AML-193 (cell line): ENCODE results near the gene MSI2.

Experiments used
- DNase-seq, 2 experiments: peaks; one replicate each; lab custom pipeline; 2025; lab: John Stamatoyannopoulos, UW

The MSI2 gene

DNA sequence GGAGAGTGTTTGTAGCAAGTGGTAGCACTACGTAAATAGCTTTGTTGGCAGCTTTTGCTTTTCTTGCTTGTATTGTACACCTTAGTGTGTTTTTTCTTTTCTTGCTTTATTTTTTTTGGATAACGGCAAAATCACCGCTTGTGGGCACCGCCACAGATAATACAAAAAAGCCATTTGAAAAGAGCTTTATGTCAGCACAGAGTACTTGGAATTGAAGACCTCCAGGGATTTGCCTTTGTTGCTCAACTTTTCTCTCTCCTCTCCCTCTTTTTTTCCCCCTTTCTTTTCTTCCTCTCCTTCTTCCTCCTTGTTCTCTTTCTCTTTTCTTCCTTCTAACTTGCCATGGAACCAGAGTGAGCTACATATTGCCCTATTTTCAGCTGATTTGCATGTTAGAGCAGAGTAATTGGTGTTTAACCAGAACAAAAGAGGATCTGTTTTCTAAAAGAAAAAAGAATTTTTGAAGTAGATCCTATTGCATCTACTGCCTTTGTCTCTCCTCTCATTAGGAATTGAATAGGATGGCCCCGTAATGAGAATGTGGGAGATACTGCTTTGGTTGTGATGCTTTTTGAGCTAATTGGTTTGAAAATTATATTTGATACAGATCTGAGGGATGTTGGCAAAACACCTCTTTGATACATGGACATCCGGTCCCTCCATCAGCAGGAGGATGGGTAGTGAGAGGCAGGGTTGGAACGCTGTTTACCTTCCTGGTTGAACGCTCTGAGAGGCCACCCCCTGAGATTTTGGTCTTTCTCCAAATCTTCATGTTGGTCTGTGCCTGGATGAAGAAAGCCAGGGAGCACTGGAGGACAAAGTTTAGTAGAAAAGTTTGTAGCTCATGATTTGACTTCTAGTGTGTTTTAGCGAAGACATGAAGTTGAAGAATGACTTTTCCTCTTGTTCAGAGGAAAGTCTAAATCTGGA lies 85.6 kb downstream of the MSI2 start:
- DNase-seq = no peak

DNA sequence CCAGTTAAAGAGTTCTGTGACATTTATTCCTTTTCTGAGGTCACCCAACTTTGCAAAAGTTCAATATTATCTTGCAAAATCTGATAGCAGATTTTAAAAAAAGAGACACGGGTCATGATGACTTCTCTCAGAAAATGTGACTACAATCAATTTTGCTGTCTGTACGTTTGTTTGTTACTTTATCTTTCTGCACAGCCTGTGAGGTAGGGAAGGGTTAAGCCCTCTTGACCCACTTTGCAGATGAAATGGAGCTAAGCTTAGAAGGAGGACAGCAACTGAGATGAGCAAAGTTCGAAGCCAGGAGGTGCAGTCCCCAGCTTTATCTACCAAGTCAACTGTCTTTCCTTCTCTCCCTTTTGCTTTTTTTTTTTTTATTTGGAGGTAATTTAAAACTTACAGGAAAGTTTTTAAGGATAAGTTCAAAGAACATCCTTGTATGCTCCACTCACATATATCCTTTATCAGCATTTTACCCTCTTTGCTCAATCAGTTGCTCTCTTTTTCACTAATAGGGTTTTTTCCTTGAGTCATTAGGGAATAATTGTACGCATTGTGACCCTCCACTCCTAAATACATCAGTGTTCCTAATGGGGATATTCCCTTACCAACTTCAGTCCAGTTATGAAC lies 86.8 kb downstream of the MSI2 start:
- no peak for DNase-seq

DNA sequence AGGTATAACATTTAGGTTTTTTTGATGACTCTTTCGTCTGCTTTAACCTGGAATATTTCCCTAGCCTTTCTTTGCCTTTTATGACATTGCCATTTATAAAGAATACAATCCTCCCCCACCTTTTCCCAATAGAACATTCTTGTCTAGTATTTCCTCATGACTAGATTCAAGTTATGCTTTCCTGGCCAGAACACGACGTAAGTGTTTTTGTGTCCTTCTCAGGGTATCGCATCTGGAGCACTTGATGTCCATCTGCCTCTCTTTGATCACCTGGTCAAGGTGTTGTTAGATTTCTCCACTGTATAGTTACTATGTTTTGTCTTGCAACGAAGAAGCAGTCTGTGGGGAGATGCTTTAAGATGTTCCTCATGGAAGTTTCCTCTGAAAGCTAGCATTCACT lies 87.4 kb downstream of the MSI2 start:
- DNase-seq = no peak

DNA sequence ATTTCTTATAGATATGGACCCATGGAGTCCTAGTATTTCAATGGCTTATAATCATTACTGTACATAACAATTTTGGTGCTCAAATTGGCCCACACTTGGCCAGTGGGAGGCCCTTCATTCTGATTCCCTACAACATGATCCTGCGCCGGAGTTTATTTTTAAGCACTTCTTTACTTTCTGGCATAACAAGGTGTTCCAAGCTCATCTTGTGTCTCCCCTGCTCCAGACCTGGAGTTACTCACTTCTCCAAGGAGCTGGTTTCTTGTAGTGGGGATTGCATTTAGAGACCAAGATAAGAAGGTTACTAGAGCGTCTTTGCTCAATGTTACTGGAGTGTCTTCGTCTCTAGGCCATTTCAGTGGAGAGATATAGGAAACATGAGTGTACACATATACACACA lies 87.9 kb downstream of the MSI2 start:
- DNase-seq = no peak

DNA sequence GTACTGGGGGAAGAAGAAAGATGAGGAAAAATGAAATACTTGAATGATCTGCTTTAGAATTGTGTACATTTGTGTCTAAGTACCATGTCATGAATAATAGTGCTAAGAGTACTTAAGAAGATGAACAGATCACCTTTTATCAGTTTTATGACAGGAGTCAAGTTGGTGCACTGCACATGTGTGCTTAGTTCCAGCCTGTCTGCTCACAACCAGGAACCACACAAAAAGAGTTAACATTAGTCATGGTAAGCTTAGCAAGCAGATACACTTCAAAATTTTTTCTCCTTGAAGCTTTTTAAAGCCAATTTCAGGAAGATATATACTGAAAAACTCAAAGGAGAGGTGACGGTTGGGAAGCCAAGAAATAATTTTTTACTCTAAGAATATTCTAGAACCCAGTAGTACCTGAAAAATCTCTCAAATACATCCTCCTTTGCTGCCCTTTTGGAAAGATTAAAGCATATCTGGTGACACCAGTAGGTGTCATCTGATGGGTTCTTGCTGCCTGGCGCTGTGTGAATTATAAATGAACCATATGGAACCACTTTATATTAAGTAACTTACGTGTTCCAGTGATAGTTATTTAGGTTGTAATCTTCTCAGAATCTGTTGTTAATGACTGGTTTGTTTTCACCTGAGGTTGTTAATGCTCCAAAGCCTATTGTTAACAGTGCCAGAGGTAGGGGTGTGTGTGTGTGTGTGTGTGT lies 93.4 kb downstream of the MSI2 start:
- DNase-seq = no peak

DNA sequence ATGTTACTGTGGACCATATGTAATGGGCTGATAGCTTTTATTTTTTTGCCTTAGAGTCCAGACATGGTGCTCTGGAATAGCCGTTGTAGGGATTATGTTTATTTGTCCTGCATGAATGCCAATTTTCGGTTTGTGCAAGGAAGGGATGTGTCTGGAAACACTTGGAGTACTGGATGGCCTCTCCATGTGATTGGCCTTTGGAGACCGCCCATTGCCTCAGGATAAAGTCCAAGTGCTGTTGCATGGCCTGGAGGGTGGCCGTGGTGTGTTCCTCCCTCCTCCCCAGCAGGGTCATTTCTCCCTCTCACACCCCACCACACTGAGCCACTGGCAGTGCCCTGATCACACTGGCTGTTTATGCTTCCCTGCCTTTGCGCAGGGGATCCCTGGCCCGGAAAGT lies 93.9 kb downstream of the MSI2 start:
- no peak for DNase-seq

DNA sequence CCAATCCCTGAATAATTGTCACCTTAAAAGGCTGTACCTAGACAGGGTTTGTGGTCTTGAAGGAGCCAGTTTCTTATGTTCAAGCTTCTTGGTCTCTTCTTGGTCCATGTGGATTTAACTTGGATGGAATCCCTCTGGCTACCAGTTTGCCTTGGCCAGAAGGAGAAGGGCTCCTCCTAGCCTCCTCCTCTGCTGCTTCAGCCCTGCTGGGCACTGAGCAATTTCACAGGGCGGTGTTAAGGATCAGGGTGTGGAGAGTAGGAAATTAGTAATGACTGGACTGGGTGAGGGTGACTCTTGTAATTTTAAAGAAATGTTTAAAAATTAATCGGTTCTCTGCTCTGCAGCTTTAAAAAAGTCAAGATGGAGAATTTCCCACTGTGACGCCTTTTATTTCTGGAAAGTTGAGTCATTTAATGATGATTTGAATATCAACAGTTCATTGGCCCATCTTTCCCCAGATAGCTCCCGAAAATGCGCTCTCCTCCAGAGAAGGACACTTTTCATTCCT lies 96.4 kb downstream of the MSI2 start:
- DNase-seq = no peak

DNA sequence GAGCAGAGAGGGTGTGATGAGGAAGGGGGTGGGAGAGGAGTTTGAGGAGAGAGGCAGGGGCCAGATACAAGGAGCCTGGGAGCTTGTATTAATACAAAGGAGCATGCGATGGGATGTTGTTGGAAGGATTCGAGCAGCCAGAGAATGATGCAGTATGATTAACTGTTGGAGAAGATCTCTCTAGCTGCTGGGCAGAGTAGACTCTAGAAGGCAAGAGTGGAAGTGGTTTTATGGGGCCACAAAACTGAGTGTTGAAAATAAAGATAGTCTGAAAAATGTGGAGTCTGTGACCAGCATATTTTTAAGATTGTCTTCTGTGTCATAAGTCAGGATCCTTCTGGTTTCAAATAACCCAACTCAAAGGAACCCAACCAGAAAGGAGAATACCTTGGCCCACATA lies 98.3 kb downstream of the MSI2 start:
- no peak for DNase-seq

DNA sequence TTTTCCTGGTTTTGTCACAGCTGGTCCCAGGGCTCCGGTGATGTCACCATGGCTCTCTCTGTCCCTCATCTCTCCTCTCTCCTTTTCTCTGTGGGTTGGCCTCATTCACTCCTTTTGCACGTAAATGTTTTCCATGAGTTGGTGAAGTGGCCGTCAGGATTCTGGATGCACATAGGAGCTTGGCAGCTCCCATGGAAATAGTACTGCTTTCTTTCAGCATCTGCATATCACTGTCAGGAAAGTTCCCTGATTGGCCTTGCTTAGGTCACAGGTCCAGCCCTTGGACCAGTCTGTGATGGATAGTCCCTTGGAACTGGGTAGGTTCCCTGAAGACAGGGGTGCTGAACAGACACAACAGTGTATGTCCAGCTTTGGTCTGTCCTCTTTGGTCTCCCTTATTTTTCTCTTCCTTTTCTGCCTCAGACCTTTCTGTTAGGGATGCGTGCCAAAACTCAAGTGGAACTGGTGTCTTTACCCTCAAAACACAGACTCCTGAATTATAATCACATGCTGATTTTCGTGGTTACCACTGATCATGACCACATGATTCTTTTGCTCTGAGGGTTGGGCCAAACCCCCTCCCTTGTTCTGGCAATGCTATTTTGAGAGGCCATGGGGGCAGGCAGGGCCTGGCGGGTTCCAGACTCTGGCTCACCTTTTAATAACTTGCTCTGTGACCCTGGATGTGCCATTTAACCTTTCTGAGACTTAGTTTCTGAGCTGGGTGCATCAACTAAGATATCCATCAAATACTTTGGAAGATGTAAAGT lies 99.0 kb downstream of the MSI2 start:
- DNase-seq = no peak

DNA sequence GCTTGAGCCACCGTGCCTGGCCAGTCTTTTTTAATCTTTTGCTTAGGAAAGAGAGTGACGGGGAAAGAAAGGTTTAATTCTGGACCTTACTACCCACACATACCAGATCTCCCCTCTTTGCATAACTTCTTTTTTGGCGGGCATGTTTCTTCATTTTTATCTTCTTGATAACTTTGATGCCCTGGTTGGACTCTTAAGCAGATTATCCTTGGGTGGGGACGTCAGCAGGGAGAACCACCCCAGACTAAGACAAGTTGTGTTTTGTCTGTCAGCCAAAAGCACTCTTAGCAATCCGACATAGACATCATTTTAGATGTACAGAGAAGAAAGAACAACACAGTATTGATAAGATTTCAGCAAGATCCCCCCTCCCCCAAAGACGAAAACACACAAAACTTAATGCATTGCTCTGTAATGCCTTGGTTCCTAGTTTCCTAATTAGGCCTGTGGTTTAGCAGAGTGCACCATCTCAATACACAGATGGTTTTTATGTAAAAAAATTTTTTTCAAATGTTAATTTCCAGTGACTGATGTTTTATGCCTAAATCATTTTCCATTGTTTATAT lies 99.9 kb downstream of the MSI2 start:
- no peak for DNase-seq

DNA sequence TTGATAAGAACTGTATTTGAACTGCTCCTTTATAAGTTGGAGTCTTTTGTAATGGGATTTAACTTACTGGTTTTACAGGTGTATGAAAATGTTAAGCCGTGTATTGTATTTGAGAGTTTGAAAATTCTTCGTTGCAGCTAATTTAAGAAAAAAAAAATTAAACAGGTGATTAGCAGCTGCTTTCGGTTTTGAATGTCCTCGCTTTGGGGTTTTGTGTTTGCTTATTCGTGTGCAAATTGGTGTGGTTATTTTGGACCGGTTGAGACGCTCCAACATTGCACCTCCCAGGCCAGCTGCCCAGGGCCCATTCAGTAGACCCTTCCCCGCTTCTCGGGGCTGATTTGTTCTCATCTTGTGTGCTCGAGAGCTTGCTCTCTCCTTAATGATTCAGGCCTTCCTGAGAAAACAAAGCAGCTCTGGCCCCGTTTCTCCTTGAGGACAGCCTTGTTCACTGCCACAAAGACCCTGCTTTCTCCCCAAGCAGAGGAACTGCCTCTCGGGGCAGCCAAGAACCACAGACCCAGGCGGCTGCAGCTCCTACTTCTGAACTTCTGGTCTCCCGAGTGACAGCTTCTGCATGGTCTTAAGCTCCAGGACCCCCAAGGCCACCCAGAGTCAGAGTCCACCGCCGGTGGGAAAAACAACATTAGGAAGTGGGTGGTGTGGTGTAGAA lies 100.5 kb downstream of the MSI2 start:
- DNase-seq = no peak

DNA sequence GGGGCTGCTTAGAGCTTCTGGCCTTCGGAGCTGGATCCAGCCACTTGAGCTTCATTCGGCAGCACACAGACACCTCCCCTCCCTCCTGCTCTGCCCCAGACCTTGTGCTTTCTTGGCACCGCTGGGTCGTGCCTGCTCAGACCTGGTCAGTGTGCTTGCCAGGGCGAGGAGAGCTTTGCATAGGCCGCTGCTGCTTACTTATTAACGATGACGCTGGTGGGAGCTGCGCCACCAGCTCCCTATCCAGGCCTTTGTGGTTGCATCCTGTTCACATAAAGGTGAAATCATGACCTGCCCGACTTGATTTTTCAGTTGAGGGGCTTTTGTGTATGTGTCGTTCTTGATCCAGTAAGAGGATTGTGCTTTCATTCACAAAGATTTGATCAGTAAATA lies 101.1 kb downstream of the MSI2 start:
- no peak for DNase-seq

DNA sequence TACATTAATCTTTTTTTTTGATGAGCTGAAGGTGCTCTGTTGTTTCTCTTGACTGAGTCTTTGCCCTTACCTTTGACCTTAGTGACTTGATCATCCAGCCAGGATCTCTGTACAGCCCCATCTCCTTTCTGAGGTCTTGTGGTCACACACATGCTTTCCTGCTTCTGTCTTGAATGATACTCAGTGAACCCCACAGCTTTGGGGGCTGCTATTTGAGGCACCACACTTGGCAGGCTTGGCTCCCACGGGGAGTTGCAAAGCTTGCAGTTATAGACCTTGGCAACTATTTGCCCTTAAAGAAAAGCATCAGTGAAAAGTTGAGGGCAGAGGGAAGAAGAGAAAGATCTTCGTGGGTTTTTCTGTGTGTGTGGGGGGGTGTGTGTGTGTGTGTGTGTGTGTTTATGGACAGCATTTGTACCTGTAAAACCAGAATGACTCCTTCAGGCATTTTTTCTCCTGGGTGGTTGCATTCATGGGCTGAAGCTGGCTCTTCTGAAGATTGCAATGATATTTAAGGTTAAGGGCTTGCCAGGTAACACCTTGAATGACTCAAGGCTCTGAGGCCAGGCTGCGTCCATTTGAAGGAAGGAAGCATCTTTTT lies 101.6 kb downstream of the MSI2 start:
- no peak for DNase-seq

DNA sequence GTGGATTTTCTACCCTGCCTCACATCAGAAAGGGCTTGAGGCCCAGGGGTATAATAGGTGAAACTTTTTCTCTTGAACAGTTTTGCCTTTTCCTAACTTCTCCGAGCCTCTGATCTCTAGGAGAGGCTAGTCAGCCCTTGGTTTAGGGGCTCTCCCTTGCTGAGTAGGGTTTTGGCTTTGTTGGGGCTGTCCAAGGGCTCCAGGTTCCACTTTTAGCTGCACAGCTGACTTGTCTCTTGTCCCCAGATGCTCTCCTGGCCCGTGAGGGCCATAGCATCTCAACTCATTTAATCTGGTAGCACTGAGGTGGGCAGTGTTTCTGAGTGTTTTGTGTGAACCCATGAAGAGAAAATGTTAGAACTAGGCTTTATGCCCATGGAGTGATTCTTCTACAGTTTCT lies 103.9 kb downstream of the MSI2 start:
- DNase-seq = no peak

DNA sequence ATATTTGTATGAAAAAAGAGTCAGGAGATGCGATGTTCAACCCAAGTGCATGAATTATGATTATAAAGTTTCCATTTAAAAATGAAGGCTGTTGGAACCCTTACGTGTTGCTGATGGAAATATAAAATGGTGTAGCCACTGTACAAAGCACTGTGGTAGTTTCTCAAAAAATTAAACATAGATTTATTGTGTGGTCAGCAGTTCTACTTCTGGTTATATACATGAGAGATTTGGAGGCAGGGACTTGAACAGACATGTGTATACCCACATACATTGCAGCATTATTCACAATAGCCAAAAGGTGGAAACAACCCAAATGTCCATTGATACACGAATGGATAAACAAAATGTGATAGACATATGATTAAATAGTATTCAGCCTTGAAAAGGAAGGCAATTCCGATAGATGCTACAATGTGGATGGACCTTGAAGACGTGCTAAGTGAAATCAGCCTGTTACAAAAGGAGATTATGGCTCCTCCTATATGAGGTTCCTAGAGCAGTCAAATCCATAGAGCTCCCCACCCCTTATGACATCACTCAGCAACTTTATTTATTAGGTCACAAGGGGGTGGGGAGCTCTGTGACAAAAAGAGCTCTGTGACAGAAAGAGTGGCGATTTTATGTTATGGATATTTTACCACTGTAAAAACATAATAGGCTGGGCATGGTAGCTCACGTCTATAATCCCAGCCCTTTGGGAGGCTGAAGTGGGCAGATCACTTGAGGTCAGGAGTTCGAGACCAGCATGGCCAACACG lies 106.7 kb downstream of the MSI2 start:
- DNase-seq = no peak

DNA sequence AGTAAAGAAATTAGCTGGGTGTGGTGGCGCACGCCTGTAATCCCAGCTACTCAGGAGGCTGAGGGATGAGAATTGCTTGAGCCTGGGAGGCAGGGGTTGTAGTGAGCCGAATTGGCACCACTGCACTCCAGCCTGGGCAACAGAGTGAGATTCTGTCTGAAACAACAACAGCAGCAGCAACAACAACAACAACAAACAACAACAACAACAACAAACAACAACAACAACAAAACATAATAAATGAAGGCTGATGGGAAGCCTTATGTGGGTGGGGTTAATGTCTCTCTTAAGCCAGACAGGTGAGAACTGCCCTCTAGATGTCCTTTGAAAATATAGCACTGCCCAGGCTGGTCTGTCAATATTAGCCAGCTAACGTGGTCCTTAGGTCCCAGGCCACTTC lies 107.3 kb downstream of the MSI2 start:
- no peak for DNase-seq

DNA sequence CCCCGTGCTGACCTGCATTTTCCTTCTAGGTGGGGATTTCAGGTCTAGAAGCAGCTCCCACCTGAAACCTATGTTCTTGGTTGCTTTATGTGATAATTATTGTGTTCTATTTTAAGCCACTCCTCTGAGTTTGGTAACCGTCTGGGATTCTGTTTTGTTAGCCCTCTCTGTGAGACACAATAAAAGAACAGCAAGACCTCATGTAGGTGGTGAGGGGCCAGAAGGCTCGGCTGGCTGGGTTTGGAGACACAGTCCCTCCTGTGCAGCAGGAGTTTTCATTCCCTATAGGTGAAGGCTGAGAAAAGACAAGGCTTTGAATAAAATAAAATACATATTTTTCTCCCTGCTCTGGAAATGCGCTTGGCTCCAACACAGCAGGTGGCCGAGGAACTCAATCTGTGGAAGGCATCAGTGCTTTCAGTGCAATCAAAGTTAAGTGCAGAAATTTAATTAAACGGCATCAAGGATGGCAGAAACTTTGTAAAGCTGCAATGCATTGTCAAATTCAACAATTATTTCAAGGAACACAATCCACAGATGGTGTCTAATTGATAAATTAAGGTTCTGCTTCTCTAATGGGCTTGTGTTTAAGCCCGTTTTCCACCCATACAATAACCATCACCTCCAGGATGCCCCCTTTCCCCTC lies 107.8 kb downstream of the MSI2 start:
- DNase-seq = no peak

DNA sequence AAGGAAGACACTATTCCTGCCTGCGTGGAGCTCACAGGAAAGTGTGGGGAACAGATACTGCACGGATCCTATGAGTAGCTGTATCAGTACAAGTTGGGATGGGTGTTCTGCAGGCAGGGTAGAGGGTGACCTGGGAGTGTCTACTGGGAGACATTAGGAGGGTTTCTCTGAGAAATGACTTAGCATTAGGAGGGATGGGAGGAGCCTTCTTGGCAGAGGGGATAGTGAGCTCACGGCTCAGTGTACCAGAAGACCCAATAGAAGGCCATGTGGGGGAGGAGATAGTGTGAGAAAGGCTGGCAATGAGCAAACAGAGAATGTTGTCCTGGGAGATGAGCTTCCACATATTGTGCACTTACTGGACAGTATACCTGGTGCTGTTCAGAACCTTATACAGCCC lies 109.1 kb downstream of the MSI2 start:
- DNase-seq = no peak

DNA sequence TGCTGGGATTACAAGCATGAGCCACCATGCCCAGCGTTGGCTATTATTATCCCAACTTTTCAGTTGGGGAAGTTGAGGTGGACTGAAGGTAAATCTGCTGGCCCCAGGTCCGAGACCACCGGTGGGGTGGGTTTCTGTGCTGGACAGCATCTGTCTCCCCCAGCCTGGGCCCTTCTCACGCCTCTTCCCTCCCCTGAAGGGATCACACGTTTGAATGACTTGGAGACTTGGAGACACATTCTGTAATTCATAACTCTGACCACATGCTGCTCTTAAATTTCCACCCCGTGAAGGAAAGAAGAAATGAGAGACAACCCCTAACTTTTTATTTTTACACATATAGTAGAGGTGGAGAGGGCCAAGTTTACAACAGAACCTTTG lies 109.8 kb downstream of the MSI2 start:
- DNase-seq = no peak
